HTR-8/SVneo (cell line): ENCODE data around the gene MEPCE.

Source experiments
- DNase-seq: peaks from one replicate; pipeline ENCODE4 v3.0.0; 2011; ENCODE audit warnings: low spot score, mixed read lengths; ENCODE audit not compliant: insufficient read length
- FAIRE-seq: peaks from 2 replicates; lab custom pipeline; 2011; peaks lifted over from hg19 to GRCh38; lab: Jason Lieb, UNC

The MEPCE gene

DNA sequence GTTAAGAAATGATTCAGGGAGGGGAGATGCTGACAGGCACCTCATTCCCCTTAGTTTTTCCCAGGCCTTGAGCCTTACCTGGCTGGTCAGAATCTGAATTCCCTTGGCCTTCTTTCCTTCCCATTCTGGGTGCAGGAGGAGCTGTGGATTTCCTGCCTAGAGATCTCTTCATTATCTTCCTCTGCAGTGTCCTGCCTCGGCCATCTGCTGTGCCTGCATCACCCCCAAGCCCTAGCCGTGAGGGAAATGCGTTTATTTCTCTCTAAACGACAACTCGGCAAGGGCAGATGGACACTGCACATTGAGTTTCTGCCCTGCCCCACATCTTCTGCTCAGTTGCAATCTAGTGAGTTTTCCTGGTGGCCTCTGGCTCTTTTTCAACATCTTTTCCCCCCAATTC is 27.8 kb upstream of the MEPCE start:
- FAIRE-seq: no peak

DNA sequence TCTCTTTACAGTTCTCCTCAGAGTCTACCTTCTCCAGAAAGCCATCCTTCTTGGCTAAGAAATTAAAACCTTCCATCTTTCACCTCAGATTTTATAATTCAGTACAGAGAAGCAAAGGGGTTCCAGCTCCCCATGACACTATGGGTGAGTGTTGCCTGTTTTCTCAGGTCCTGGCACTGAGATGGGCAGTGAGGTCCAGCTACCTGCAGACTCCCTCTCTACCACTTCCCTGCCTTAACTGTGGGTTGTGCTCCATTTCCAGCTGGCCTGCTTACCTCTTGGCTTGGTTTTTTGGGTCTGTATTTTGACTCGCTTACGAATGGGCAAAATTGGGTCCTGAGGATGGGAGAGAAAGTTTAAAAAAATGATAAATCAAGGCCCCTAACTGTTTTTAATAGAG is 27.4 kb upstream of the MEPCE start:
- DNase-seq (no peak), FAIRE-seq (no peak)

More for the DNA sequence above, 27.8 kb upstream of the MEPCE start:
- DNase-seq: no peak

DNA sequence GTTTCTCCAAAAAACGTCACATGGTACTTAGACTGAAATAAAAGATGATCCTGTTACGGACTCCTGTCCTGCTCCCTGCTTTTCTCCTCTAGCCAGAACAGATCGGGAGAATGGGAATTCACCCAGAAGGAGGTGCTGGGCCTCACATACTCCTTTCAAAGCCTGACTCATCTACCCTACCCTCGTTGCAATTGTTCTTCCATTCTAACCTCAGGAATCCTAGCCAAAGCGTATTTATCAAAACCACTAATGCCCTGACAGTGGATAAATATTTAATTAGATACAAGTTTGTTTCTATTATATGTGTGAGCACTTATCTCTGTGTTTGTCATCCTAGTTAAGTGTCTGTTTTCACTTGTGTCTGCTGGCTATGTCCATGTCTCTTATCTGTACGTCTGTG is 22.9 kb upstream of the MEPCE start:
- DNase-seq (no peak), FAIRE-seq (no peak)

DNA sequence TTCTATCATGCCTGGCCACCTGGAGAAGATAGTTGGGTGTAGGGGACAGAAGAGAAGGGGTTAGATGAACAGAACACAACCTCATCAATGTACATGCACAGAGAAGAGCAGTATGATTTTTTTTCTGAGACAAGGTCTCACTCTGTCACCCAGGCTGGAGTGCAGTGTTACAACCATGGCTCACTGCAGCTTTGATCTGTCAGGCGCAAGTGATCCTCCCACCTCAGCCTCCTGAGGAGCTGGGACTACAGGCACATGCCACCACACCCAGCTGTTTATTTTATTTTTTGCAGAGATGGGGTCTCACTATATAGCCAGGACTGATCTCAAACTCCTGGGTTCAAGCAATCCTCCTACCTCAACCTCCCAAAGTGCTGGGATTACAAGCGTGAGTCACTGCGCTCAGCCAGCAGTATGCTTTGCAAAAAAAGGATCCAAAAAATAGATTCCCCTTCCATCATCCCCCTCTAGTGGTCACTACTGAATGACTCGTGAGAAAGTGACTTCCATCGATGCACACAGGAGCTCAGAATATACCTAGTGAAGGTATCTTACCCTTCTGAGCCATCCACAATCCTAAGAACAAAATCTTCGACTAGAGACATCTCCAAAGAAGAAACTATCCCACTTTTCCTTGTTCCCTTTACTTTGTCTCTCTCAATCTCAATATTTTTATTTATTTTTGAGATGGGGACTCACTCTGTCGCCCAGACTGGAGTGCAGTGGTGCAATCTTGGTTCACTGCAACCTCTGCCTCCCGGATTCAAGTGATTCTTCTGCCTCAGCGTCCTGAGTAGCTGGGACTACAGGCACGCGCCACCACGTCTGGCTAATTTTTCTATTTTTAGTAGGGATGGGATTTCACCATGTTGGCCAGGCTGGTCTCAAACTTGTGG is 22.1 kb upstream of the MEPCE start:
- peak; percentile 66 for DNase-seq
- FAIRE-seq: no peak

DNA sequence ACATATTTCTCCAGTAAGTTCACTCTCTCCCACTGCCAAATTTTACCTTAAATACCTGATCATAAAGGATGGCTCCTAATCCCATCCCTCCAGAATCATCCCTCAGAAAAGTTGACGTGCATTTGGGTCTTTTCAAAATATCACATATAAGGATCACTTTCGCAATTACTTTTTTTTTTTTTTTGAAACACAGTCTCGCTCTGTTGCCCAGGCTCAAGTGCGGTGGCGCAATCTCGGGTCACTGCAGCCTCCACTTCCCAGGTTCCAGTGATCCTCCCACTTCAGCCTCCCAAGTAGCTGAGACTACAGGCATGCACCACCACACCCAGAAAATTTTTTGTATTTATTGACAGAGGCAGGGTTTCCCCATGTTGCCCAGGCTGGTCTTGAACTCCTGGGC is 18.5 kb upstream of the MEPCE start:
- DNase-seq (no peak), FAIRE-seq (no peak)

DNA sequence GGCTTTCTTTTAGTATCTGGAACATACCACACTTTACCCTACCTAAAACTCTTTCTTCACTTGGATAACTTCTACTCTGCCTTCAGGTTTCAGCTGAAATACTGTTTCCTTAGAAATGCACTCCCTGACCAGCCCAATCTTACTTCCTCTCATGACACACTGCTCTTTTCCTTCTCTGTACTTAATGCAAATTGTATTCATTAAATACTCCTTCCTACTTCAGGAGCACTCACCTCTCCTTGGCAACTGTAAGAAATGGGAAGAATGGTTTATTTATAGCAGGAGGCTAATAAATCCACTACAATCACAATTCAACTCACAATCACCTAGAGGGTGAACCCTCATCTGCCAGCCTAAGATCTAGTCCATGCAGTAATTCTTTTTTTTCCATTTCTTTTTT is 16.3 kb upstream of the MEPCE start:
- DNase-seq (no peak), FAIRE-seq (no peak)

DNA sequence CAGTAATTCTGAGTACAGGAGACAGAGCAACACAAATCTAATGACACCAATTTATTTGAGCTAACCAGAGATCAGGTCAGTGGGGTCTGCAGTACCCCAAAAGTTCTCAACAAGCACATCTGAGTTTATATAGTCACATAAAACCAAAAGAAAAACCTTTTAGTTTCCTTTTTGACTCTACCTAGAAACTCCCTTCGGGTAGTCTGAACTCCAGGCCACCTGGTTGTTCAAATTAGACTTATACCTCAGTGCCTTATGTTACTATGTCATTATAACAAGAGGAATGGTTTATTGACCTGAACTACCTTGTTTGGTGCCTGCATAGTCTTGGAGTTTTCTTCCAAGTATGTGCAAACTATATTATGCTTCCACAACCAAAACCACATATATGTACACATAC is 15.7 kb upstream of the MEPCE start:
- DNase-seq: no peak
- FAIRE-seq: no peak

DNA sequence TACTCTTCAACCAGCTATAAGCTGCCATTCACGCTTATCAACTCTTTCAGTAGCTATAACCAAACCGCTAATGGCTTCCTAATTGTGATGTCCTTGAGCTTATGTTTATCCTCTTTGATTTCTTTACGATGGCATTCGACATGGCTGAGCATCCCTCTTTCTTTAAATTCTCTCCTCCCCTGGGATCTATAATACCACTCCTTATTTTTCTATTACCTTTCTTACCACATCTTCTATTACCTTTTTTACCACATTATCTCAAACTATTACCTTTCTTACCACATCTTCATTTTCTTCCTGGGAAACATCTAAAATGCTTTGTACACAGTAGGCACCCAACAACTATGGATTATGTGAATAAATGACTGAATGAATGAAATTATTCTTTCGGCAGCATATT is 14.2 kb upstream of the MEPCE start:
- no peak for FAIRE-seq
- no peak for DNase-seq

DNA sequence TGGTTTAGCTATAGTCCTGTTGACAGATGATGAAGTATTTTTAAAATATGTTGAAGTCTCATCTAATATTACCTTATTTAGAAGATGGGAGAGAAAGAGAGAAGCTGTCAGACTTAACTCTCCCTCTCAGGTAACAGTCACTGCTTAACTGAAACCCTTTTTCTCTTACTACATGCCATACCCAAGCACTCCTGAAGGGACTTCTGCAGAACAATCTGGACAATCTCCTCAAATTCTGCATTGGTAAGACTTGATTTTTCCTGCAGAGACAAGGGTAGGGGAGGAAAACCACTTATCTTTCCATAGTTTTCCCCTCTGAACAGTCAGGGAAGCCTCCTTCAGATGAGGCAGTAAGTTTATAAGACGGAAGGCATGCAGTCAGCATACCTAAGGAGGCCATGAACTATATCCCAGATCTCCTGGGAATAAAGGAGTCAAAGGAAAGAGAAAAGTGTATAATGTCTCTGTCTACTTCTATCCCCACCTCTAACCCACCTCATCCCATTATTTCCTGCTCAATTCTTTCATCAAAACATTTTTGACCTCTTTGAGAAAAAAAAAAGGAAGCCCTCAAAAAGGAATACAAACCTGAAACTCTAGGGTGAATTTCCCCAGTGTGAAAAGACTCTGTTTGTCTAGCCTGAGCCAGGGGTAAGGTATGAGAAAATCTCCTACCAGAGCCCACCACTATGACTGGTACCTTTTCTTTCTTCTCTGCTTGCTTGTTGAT is 10.5 kb upstream of the MEPCE start:
- DNase-seq: no peak
- FAIRE-seq: no peak

DNA sequence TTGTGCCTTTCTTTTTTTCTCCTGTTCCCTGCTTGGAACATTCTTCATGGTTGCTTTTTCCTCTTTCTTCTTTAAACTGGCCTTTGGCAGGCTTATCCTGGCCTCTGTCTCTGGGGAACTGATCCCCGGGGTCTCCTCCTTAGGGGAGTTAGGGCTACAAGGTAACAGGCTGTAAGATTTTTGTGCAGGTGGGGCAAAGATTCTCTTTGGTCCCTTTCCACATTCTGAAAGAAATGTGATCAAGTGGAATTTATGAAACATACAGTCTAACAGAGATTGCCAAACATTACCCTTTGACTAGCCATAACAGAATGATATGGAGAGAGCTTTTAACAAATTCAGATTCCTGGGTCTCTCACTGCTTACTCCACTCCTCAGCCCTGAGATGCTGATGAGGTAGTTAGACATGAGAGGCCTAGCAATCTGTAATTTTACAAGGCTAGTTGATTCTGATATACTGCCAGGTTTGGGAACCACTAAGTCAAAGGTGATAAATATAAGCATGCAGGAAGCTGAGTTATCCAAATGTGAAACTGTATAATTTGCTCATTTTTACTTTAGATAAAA is 9.9 kb upstream of the MEPCE start:
- FAIRE-seq (no peak), DNase-seq (no peak)

DNA sequence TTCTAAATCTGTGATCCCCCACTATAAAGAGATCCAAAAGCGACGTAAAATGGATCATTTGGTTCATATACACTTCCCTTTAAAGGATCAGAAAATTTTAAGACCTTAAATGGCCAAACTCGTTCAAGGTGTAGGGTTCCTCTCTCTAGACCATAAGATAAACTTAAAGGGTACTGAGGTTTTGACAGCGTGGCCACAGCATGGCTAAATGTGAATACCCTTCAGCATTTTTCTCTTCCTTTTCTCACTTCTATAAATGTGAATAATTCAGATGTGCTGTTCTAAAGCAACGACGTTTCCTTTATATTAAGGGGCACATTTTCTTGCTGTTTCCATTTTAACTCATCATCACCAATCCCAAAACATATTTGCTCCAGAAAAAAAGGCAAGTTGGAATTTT is 6.3 kb upstream of the MEPCE start:
- FAIRE-seq: no peak
- DNase-seq: no peak

DNA sequence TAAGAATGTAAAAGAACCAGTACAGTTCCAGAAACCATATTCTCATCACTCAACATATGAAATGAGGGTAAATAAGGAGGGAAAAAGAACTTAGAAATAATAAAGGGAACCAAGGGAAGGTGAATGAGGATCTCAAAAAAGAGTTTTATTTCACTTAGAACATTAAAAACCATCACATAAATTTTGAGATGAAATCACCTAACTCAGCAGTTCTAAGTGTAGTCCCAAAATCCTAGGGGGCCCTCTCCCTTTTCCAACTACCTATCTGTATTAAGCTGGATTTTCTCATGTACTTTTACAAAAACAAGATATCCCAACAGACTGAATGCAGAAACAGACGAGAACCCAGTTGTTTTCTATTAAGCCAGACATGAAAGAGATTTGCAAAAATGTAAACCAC is 4.3 kb upstream of the MEPCE start:
- DNase-seq: no peak
- no peak for FAIRE-seq

DNA sequence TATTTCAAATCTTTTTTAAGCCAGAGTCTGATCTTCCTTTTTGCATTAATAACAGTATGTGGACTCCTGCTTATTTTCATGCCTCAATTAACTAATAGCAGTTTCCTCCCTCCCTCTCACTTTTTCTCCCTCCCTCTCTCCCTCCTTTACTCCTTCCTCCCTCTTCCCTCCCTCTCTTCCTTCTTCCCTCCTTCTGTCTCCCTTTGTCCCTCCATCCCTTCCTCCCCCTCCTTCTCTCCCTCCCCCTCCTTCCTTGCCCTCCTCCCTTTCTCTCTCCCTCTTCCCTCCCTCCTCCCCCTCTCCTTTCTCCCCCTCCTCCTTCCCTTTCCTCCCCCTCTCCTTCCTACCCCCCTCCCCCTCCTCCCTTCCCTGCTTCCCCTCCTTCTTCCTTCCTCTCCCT is 3.1 kb upstream of the MEPCE start:
- no peak for FAIRE-seq
- DNase-seq: no peak

DNA sequence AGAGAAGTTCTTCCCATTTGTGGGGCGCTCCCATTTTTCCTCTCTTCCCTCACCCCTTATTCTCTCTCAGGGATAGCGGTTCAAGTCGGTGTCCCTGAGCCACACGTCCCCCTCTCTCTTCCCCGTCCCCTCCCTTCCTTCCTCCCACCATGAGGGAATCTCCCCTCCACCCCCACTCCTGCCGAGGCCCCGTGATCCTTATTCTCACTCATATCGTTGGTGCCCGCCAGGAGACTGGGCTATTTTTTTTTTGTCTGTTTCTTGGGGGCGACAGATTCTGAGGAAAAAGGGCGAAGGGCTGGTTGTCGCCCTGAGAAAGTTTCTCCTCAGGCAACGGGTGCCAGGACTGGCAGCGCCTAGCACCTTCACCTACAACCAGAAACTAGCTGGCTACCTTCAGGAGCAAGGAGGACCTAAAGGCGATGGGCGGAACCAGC is 1.9 kb upstream of the MEPCE start:
- FAIRE-seq (no peak), DNase-seq (no peak)

DNA sequence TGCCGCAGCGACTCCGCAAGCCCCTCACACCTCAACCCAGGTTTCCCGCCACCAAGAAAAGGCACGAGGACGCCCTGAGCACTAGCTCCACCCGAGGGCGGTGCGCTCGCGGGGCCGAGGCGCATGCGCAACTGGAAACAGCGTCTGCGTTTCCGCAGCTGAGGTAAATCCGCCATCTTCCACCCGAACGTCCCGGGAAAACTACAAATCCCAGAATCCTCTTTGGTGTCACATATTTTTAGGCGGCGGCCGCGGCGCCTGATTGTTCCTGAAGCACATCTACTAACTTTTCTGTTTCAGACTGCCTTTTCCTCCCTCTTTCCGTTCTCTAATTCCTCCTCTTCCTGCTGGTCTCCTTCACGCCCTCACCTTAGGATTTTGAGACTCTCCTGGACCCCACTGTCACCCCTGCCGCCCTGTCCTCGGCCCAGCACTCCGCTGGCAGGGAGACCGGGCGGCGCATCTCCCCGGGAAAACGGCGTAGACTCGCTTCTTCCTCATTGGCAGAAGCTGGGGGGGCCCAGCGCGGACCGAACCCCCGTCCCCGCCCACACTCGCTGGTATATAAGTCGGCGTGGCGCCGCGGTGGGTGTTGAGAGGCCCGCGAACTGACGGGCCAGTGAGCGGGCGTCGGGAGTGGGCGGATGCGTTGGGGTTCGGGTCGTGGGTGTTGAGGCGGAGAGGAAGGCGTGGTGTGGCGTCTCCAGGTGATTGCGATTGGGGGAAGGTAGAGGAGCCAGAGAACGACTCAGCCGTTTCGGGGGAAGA is 1.2 kb upstream of the MEPCE start, which contains the start of gene ZCWPW1:
Gene ZCWPW1 (minus strand): TSS at position 505 of the 768 bp plus-strand sequence. CDS start 8,054 bp downstream, outside the sequence.
- FAIRE-seq (no peak), DNase-seq (peak; percentile 74)

DNA sequence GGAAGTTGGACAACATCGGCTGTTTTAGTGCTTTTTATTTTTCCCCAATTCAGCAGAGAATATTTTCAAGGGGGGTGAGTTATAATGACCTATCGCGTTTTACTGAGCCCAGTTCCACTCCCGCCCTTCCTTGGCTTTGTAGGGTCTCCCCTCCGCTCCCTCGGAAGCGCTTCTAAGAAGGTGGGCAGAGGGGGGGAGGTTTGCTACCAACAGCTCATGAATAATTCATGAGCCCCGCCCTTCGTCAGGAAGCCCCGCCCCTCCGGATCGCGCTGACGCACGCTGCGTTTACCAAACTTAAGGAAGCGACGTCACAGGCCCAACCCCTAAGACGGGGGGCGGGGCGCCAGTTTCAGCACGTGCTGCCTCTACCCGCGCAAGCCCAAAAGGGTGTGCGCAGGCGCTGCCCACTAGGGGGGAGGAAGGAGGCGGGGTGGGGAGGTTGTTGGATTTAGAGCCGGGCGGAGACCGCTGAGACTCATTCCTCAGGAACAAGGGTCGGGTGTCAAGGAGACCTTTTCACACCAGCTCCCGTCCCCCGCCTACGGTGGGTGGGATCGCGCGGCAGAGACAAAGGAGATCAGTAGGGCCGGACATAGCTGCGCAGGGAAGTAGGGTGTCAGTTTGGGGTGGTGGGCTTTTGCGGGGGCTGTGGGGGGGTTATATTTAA is 529 bp upstream of the MEPCE start:
- DNase-seq (peak; percentile 87), FAIRE-seq (no peak)

DNA sequence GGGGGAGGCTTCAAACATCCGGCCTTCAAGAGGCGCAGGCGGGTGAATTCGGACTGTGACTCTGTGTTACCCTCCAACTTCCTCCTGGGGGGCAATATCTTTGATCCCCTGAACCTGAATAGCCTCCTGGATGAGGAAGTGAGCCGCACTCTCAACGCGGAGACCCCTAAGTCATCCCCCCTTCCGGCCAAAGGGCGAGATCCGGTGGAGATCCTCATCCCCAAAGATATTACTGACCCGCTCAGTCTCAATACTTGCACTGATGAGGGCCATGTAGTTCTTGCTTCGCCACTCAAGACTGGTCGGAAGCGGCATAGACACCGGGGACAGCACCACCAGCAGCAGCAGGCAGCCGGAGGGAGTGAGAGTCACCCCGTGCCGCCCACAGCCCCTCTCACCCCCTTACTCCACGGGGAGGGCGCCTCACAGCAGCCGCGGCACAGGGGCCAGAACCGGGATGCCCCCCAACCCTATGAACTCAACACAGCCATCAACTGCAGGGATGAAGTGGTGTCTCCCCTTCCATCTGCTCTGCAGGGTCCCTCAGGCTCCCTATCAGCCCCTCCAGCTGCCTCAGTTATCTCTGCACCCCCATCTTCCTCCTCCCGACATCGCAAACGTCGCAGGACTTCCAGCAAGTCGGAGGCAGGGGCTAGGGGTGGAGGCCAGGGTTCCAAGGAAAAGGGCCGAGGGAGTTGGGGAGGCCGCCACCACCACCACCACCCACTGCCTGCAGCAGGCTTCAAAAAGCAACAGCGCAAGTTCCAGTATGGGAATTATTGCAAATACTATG is 1.1 kb downstream of the MEPCE start:
- DNase-seq: no peak
- no peak for FAIRE-seq

DNA sequence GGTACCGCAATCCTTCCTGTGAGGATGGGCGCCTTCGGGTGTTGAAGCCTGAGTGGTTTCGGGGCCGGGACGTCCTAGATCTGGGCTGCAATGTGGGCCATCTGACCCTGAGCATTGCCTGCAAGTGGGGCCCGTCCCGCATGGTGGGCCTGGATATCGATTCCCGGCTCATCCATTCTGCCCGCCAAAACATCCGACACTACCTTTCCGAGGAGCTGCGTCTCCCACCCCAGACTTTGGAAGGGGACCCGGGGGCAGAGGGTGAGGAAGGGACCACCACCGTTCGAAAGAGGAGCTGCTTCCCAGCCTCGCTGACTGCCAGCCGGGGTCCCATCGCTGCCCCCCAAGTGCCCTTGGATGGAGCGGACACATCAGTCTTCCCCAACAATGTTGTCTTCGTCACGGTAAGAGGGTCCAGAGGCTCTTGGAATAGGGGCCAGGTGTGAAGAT is 1.7 kb downstream of the MEPCE start:
- FAIRE-seq: no peak
- DNase-seq: no peak

DNA sequence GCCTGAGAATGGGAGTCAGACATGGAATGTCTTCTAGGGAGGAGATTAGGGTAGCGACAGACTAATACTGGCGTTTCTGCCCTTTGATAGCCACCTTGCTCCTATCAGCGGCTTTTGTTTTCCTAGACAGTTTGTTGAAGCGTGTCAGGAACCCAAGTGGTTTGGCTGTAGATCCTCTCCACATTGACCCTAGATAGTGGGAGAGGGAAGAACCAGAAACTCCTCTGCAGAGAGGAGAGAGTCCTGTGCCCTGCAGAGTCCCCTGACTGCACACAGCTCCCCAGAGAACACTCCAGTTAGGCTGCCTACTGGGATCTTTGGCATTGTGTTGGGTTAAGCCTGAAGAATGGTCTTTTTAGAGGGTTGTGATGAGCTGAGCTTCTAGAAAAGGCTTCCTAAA is 2.4 kb downstream of the MEPCE start:
- no peak for DNase-seq
- FAIRE-seq: no peak
